Central memory CD8-positive, alpha-beta T cell (primary cell): ENCODE results near the gene NUP210.

Experiments used
- ATAC-seq: fragments of 150-1000 bp; cut with Tn5 transposase; replicated peaks from 2 replicates; pipeline ENCODE4 v1.10.0; 2022; ENCODE audit warnings: mild to moderate bottlenecking, moderate FRiP score, moderate number of reproducible peaks; ENCODE audit not compliant: poor library complexity, severe bottlenecking; ENCODE audit errors: extremely low read depth
- DNase-seq, 2 donors: peaks; one replicate each; pipeline ENCODE4 v3.0.0; 2021; ENCODE audit warnings: low spot score in 2 of 2
- H3K27ac Mint-ChIP-seq: one replicate; pipeline ENCODE4 v1.8.0; 2022; ENCODE audit warnings: low read depth, mild to moderate bottlenecking, moderate library complexity, mixed read lengths
- H3K27me3 Mint-ChIP-seq: one replicate; pipeline ENCODE4 v1.8.0; 2022; ENCODE audit warnings: mixed read lengths
- H3K36me3 Mint-ChIP-seq: one replicate; pipeline ENCODE4 v1.8.0; 2022; ENCODE audit warnings: mild to moderate bottlenecking, moderate library complexity, mixed read lengths; ENCODE audit not compliant: insufficient read depth
- H3K4me1 Mint-ChIP-seq: one replicate; pipeline ENCODE4 v1.8.0; 2022; ENCODE audit warnings: mixed read lengths
- H3K4me3 Mint-ChIP-seq: one replicate; pipeline ENCODE4 v1.8.0; 2022; ENCODE audit warnings: mild to moderate bottlenecking, moderate library complexity, mixed read lengths
- H3K9me3 Mint-ChIP-seq: one replicate; pipeline ENCODE4 v1.8.0; 2022; ENCODE audit warnings: mixed read lengths

NUP210 gene

GRCh38 chr3:13408890-13409289, 11.2 kb downstream of the NUP210 start:
- no peaks in the 10 kb centered on the region for H3K27me3 Mint-ChIP-seq
- ATAC-seq (no peak), DNase-seq (no peak)
- H3K27ac Mint-ChIP-seq: no peak overlapping the region
- peaks cover 44% of the 10 kb centered on the region for H3K4me1 Mint-ChIP-seq
- no peak overlapping the region for H3K4me3 Mint-ChIP-seq
- H3K36me3 Mint-ChIP-seq: peaks cover 3% of the 10 kb centered on the region
- H3K9me3 Mint-ChIP-seq: peaks cover 5% of the 10 kb centered on the region

GRCh38 chr3:13407926-13408325, 12.2 kb downstream of the NUP210 start:
- DNase-seq (no peak), ATAC-seq (no peak)
- H3K27me3 Mint-ChIP-seq: no peaks in the 10 kb centered on the region
- H3K4me3 Mint-ChIP-seq: no peak overlapping the region
- peaks cover 37% of the 10 kb centered on the region for H3K4me1 Mint-ChIP-seq
- peak overlapping the region; percentile 57 for H3K27ac Mint-ChIP-seq
- peaks cover 3% of the 10 kb centered on the region for H3K36me3 Mint-ChIP-seq
- H3K9me3 Mint-ChIP-seq: peaks cover 5% of the 10 kb centered on the region

- Mint-ChIP-seq H3K27ac (peak overlapping the region; percentile 57), H3K4me1 (peaks cover 42% of the 10 kb centered on the region), H3K27me3 (no peaks in the 10 kb centered on the region), H3K36me3 (peaks cover 3% of the 10 kb centered on the region), H3K4me3 (no peak overlapping the region), H3K9me3 (peaks cover 5% of the 10 kb centered on the region)
- ATAC-seq: no peak
- DNase-seq: no peak
Observed at GRCh38 chr3:13407475-13407874, 12.6 kb downstream of the NUP210 start.

GRCh38 chr3:13406190-13406589, 13.9 kb downstream of the NUP210 start:
- Mint-ChIP-seq H3K27ac (no peak overlapping the region), H3K4me3 (no peak overlapping the region), H3K4me1 (peaks cover 47% of the 10 kb centered on the region), H3K36me3 (peaks cover 6% of the 10 kb centered on the region), H3K27me3 (no peaks in the 10 kb centered on the region), H3K9me3 (peaks cover 5% of the 10 kb centered on the region)
- no peak for DNase-seq
- no peak for ATAC-seq

GRCh38 chr3:13405614-13406013, 14.5 kb downstream of the NUP210 start:
- no peak overlapping the region for H3K4me3 Mint-ChIP-seq
- peaks cover 47% of the 10 kb centered on the region for H3K4me1 Mint-ChIP-seq
- H3K36me3 Mint-ChIP-seq: peaks cover 6% of the 10 kb centered on the region
- no peak for DNase-seq
- ATAC-seq: no peak
- peaks cover 5% of the 10 kb centered on the region for H3K9me3 Mint-ChIP-seq
- H3K27ac Mint-ChIP-seq: no peak overlapping the region
- no peaks in the 10 kb centered on the region for H3K27me3 Mint-ChIP-seq

- DNase-seq: no peak
- H3K27me3 Mint-ChIP-seq: no peaks in the 10 kb centered on the region
- peaks cover 52% of the 10 kb centered on the region for H3K4me1 Mint-ChIP-seq
- H3K4me3 Mint-ChIP-seq: no peak overlapping the region
- ATAC-seq: no peak
- peak overlapping the region; percentile 1 for H3K27ac Mint-ChIP-seq
- H3K36me3 Mint-ChIP-seq: peaks cover 8% of the 10 kb centered on the region
- H3K9me3 Mint-ChIP-seq: peaks cover 5% of the 10 kb centered on the region
Observed at GRCh38 chr3:13404626-13405452, 15.3 kb downstream of the NUP210 start.

- peaks cover 52% of the 10 kb centered on the region for H3K4me1 Mint-ChIP-seq
- ATAC-seq: no peak
- peak overlapping the region; percentile 1 for H3K27ac Mint-ChIP-seq
- peaks cover 5% of the 10 kb centered on the region for H3K9me3 Mint-ChIP-seq
- no peak overlapping the region for H3K4me3 Mint-ChIP-seq
- no peak for DNase-seq
- no peaks in the 10 kb centered on the region for H3K27me3 Mint-ChIP-seq
- H3K36me3 Mint-ChIP-seq: peaks cover 15% of the 10 kb centered on the region
Observed at GRCh38 chr3:13403847-13404246, 16.3 kb downstream of the NUP210 start.

- peaks cover 5% of the 10 kb centered on the region for H3K9me3 Mint-ChIP-seq
- no peak overlapping the region for H3K4me3 Mint-ChIP-seq
- peaks cover 52% of the 10 kb centered on the region for H3K4me1 Mint-ChIP-seq
- DNase-seq (no peak), ATAC-seq (no peak)
- peak overlapping the region; percentile 71 for H3K27ac Mint-ChIP-seq
- H3K27me3 Mint-ChIP-seq: no peaks in the 10 kb centered on the region
- H3K36me3 Mint-ChIP-seq: peaks cover 17% of the 10 kb centered on the region
Observed at GRCh38 chr3:13403213-13403819, 16.8 kb downstream of the NUP210 start.

- peaks cover 35% of the 10 kb centered on the region for H3K4me1 Mint-ChIP-seq
Observed at GRCh38 chr3:13401149-13401548, 19.0 kb downstream of the NUP210 start.

GRCh38 chr3:13400114-13400673, 19.9 kb downstream of the NUP210 start:
- H3K27ac Mint-ChIP-seq: peak overlapping the region; percentile 68
- H3K36me3 Mint-ChIP-seq: peaks cover 41% of the 10 kb centered on the region
- peaks cover 27% of the 10 kb centered on the region for H3K4me1 Mint-ChIP-seq
- no peak overlapping the region for H3K4me3 Mint-ChIP-seq
- no peak for DNase-seq
- no peaks in the 10 kb centered on the region for H3K9me3 Mint-ChIP-seq
- H3K27me3 Mint-ChIP-seq: no peaks in the 10 kb centered on the region
- no peak for ATAC-seq

More at GRCh38 chr3:13401149-13401548, 19.0 kb downstream of the NUP210 start:
- no peaks in the 10 kb centered on the region for H3K27me3 Mint-ChIP-seq
- ATAC-seq: no peak
- H3K36me3 Mint-ChIP-seq: peaks cover 31% of the 10 kb centered on the region
- DNase-seq: no peak
- no peak overlapping the region for H3K27ac Mint-ChIP-seq
- H3K4me3 Mint-ChIP-seq: no peak overlapping the region
- no peaks in the 10 kb centered on the region for H3K9me3 Mint-ChIP-seq

GRCh38 chr3:13399603-13400002, 20.5 kb downstream of the NUP210 start:
- Mint-ChIP-seq H3K36me3 (peaks cover 47% of the 10 kb centered on the region), H3K4me3 (no peak overlapping the region), H3K9me3 (no peaks in the 10 kb centered on the region)

GRCh38 chr3:13397316-13397715, 22.8 kb downstream of the NUP210 start:
- H3K4me3 Mint-ChIP-seq: no peak overlapping the region
- H3K27ac Mint-ChIP-seq: no peak overlapping the region
- no peak for ATAC-seq
- no peak for DNase-seq
- peaks cover 9% of the 10 kb centered on the region for H3K4me1 Mint-ChIP-seq
- peaks cover 58% of the 10 kb centered on the region for H3K36me3 Mint-ChIP-seq
- H3K27me3 Mint-ChIP-seq: no peaks in the 10 kb centered on the region
- no peaks in the 10 kb centered on the region for H3K9me3 Mint-ChIP-seq

More at GRCh38 chr3:13399603-13400002, 20.5 kb downstream of the NUP210 start:
- DNase-seq (no peak), ATAC-seq (no peak)
- peak overlapping the region; percentile 68 for H3K27ac Mint-ChIP-seq
- peaks cover 23% of the 10 kb centered on the region for H3K4me1 Mint-ChIP-seq
- H3K27me3 Mint-ChIP-seq: no peaks in the 10 kb centered on the region

GRCh38 chr3:13394363-13394762, 25.8 kb downstream of the NUP210 start:
- Mint-ChIP-seq H3K4me3 (no peak overlapping the region), H3K27ac (no peak overlapping the region), H3K27me3 (no peaks in the 10 kb centered on the region), H3K36me3 (peaks cover 63% of the 10 kb centered on the region), H3K4me1 (peaks cover 6% of the 10 kb centered on the region), H3K9me3 (no peaks in the 10 kb centered on the region)
- DNase-seq (no peak), ATAC-seq (no peak)
